Osteoblast (primary cell): Measurements from ENCODE around the gene PLEKHG3. TPM values are rescaled to one million over a fixed set of nuclear protein-coding genes. Genes with fewer than 3 reads are reported as not detected.

Source experiments
- DNase-seq: peaks from one replicate; pipeline ENCODE4 v3.0.0; 2011; ENCODE audit warnings: low spot score, mixed read lengths; ENCODE audit not compliant: insufficient read length; ENCODE audit errors: missing footprints
- H2AFZ ChIP-seq: 2 replicates; pipeline ENCODE4 v1.6.0; 2011; ENCODE audit warnings: mild to moderate bottlenecking, low read length
- H3K27ac ChIP-seq: 2 replicates; pipeline ENCODE4 v1.5.1; 2011; ENCODE audit warnings: mild to moderate bottlenecking, low read depth, low read length, moderate library complexity
- H3K27me3 ChIP-seq: 2 replicates; pipeline ENCODE4 v1.6.0; 2012; ENCODE audit warnings: mild to moderate bottlenecking, control low read depth, inconsistent platforms, low read length, moderate library complexity; ENCODE audit not compliant: insufficient read depth
- H3K36me3 ChIP-seq: 2 replicates; pipeline ENCODE4 v1.5.1; 2011; ENCODE audit warnings: mild to moderate bottlenecking, low read length, control low read depth, moderate library complexity; ENCODE audit not compliant: insufficient read depth
- H3K4me1 ChIP-seq: 2 replicates; pipeline ENCODE4 v1.5.1; 2011; ENCODE audit warnings: mild to moderate bottlenecking, low read length, control low read depth, moderate library complexity; ENCODE audit not compliant: insufficient read depth
- H3K4me2 ChIP-seq: 2 replicates; pipeline ENCODE4 v1.6.0; 2011; ENCODE audit warnings: mild to moderate bottlenecking, low read length; ENCODE audit not compliant: insufficient read depth
- H3K4me3 ChIP-seq: fragments of 200-600 bp; sonication (generic); 3 replicates; pipeline ENCODE4 v1.5.1; 2012; ENCODE audit warnings: mild to moderate bottlenecking, low read length, inconsistent platforms; ENCODE audit not compliant: insufficient read depth
- H3K79me2 ChIP-seq: 2 replicates; pipeline ENCODE4 v1.6.0; 2012; ENCODE audit warnings: mild to moderate bottlenecking, low read length, control low read depth, inconsistent platforms; ENCODE audit not compliant: insufficient read depth
- H3K9me3 ChIP-seq: 2 replicates; pipeline ENCODE4 v1.5.1; 2011; ENCODE audit warnings: low read depth, low read length, control low read depth
- H4K20me1 ChIP-seq: 2 replicates; pipeline ENCODE4 v1.6.0; 2012; ENCODE audit warnings: mild to moderate bottlenecking, low read length, control low read depth; ENCODE audit not compliant: insufficient read depth
- CTCF ChIP-seq: IDR thresholded peaks from 2 replicates; pipeline ENCODE4 v1.5.1; 2011; ENCODE audit warnings: mild to moderate bottlenecking, low read depth, low read length, moderate library complexity; ENCODE audit errors: extremely low read depth
- total RNA-seq: library from RNA; depleted of rRNA; stranded (reverse); fragments of >200 nt; gene quantifications from 2 replicates; pipeline ENCODE4 v1.2.3, GENCODE V29; 2012

Gene PLEKHG3
- total RNA-seq, 1 donor: 5.4 TPM

- Histone ChIP-seq H3K79me2 (no peaks in the 10 kb centered on the region), H2AFZ (no peak overlapping the region), H3K36me3 (no peaks in the 10 kb centered on the region), H3K4me3 (peak overlapping the region; percentile 26), H3K27ac (no peak overlapping the region), H3K27me3 (peaks cover 12% of the 10 kb centered on the region), H3K9me3 (no peaks in the 10 kb centered on the region), H3K4me1 (peaks cover 45% of the 10 kb centered on the region), H4K20me1 (no peaks in the 10 kb centered on the region), H3K4me2 (peak overlapping the region; percentile 70)
- DNase-seq: no peak
- peak; percentile 25 for TF ChIP-seq CTCF
These were observed 57.3 kb downstream of the PLEKHG3 start for GRCh38 chr14:64761441-64762043.

GRCh38 chr14:64762044-64763034 is 58.1 kb downstream of the PLEKHG3 start:
- Histone ChIP-seq H2AFZ (peak overlapping the region; percentile 21), H3K4me3 (peak overlapping the region; percentile 26), H3K4me1 (peaks cover 45% of the 10 kb centered on the region), H3K27me3 (peaks cover 12% of the 10 kb centered on the region), H3K36me3 (no peaks in the 10 kb centered on the region), H3K27ac (peak overlapping the region; percentile 7), H3K4me2 (peak overlapping the region; percentile 70), H3K79me2 (no peaks in the 10 kb centered on the region), H3K9me3 (no peaks in the 10 kb centered on the region), H4K20me1 (no peaks in the 10 kb centered on the region)
- TF ChIP-seq CTCF: no peak
- peak; percentile 93 for DNase-seq

GRCh38 chr14:64763085-64763782 is 59.0 kb downstream of the PLEKHG3 start:
- no peak for TF ChIP-seq CTCF
- no peak for DNase-seq

More at GRCh38 chr14:64763085-64763782, 59.0 kb downstream of the PLEKHG3 start:
- H2AFZ ChIP-seq: no peak overlapping the region
- no peaks in the 10 kb centered on the region for H3K9me3 ChIP-seq
- no peaks in the 10 kb centered on the region for H4K20me1 ChIP-seq
- no peaks in the 10 kb centered on the region for H3K79me2 ChIP-seq
- peaks cover 12% of the 10 kb centered on the region for H3K27me3 ChIP-seq
- H3K36me3 ChIP-seq: no peaks in the 10 kb centered on the region
- H3K4me2 ChIP-seq: no peak overlapping the region
- no peak overlapping the region for H3K27ac ChIP-seq
- H3K4me1 ChIP-seq: peaks cover 37% of the 10 kb centered on the region
- H3K4me3 ChIP-seq: no peak overlapping the region
